Renal cortex interstitium (tissue), 11 donors: ENCODE results near the gene RTL3. TPM values are rescaled to one million over a fixed set of nuclear protein-coding genes. Genes with fewer than 3 reads are reported as not detected.

Source experiments
- DNase-seq, 11 donors: peaks; one replicate each; pipeline ENCODE4 v3.0.0-alpha.2; 2013; ENCODE audit warnings: low read depth in 9 of 11, low spot score in 4 of 11; ENCODE audit errors: extremely low read depth in 1 of 11
- polyA plus RNA-seq, 3 donors: library from polyadenylated mRNA; unstranded; fragments of 120-200 nt; gene quantifications; one replicate each; pipeline ENCODE4 v1.2.1, GENCODE V29; 2013; ENCODE audit not compliant: insufficient read length in 3 of 3

RTL3 gene
- polyA plus RNA-seq, 3 donors: not detected

DNA sequence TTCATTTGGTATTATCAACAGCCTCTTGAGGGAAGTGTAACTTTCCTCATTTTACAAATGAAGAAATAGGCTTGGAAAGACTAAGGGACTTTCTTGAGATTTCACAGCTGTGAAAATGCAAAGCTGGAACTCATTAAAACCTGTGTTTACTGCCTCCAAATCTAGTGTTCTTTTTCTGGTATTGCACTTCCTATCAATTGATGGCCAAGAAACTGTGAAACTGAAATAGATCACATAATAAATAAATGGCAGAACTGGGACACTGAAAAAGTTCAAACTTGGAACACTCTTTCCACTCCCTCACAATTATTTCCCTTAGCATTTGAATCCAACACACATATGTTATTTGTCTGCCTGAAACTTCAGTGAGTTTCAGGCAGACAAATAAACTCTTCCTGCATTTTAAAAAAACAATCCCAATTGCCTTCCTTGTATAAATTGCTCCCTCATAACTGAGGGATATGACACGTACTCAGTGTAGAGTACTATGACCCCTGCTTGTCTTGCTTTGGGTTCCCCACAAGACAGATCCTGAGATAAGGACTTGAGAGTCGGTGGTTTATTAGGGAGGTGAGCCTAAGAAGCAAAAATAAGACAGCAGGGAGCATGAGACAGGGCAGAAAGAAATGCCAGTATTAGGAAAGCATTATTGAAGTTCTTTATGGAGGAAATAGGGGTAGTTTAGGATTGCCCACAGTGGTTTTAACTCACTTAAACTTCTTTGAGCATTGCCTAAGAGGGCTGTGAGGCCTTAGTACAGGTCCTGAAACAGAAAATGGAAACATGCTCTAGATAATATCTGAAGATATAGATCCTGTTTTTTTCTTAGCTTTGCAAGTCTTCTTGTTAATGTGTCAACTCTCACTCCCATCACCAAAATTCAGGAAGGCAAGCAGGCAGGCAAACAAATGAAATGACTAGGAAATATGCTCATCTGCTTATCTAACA is 33.9 kb downstream of the RTL3 start:
- DNase-seq: peak in 9 of 11 donors; percentile 3 to 51 (median 27)

DNA sequence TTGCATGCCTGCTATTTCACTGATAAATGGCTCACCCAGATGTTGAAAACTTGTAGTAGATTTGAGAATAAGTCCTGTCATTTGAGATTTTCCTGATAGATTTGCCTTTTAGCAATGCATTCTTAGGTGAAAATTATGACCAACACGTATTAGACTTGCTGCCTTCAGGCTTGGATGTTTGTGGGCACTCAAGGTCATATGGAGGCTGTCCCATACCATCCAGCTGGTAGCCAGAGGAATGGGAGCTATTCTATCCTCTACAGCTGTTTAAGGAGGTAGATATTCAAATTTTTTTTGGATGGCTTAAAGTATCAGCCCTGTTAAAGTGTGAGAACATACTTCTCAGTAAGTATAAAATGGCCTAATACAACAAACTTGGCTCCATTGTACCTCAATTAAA is 34.7 kb downstream of the RTL3 start:
- no peak for DNase-seq

DNA sequence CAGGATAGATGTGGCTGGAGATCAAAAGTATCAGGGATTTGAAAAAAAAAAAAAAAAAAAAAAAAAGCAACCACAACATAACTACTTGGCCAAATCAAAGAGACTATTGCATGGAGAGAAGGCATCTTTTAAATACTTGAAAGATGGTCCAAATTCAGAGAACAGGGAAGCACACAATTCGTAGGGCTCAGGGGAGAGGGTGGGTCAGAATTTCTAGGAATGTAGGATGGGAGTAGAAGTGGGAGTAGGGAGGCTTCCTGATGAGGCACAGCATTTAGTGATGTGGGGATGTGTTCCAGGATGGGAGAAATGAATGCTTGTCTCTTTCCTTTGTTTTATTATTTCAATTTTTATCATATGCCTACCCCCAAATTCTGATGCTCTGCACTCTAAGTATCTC is 36.3 kb downstream of the RTL3 start:
- DNase-seq: no peak

DNA sequence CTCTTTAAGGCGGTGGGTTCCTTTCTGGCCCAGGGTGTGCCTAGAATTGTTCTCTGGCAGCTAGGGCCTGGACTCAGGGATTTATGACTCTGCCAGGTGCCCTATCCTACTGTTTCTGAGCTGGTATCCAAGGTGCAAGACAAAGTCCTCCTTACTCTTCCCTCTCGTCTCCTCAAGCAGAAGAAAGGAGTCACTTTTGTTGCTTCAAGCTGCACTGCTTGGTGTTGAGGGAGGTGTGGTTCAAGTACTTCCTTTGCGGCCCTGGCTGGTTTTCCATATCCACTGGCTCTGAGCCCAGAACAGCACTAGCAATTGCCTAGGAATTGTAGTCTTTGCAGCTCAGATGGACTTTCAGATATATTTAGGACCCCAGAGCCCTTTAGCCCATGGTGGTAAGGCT is 39.3 kb downstream of the RTL3 start:
- DNase-seq: no peak

DNA sequence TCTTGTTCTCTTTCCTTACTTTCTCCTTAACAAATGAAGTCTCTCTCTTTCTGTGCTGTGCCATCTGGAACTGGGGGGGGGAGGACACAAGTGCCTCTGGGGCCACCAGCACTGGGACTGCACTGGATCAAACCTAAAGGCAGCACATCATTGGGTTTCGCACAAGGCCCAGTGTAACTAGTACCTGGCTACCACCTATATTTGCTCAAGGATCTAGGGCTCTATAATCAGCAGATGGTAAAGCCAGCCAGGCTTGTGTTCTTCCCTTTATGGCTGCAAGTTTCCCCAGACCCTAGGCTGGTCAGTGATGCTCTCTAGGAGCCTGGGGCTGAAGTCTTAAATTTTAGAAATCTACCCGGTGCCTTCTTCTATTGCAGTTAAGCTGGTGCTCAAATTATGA is 40.1 kb downstream of the RTL3 start:
- no peak for DNase-seq

DNA sequence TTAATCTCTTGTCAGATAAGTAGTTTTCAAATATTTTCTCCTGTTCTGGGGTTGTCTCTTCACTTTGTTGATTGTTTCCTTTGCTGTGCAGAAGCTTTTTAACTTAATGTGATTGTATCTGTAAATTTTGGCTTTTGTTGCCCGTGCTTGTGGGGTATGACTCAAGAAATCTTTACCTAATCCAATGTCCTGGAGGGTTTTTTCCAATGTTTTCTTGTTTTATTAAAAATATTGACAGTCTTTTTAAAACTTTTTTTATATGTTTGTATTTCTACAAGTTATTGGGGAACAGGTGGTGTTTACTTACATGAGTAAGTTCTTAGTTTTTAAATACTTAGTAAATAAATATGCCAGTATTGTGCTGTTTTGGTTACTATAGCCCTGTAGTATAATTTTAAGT is 44.9 kb downstream of the RTL3 start:
- DNase-seq: no peak

Other genes starting within 250 kb of the RTL3 start
- gene LPAR4, start 88.4 kb upstream of the RTL3 start, polyA plus RNA-seq: 10 to 100 TPM; 14.8 to 24.2 (median 17.6) TPM